Mesendoderm (in vitro differentiated cells): Measurements from ENCODE around the gene ZNF322.
"Not testable (repeated sequence)": the region's sequence is repeated elsewhere in the genome, so short reads cannot be mapped to it uniquely, and the experiment has no call there.

Experiments used
- DNase-seq: peaks from one replicate; pipeline ENCODE4 v3.0.0; 2013
- H2AK5ac ChIP-seq: 2 replicates; pipeline ENCODE4 v1.6.1; 2013; ENCODE audit warnings: low read length, inconsistent platforms
- H2BK120ac ChIP-seq: 2 replicates; pipeline ENCODE4 v1.6.1; 2013; ENCODE audit warnings: low read depth, mild to moderate bottlenecking, low read length, moderate library complexity, mixed read lengths
- H2BK15ac ChIP-seq: replicated peaks from 2 replicates; pipeline ENCODE4 v1.6.1; 2013; ENCODE audit warnings: low read depth, mild to moderate bottlenecking, moderate library complexity
- H2BK5ac ChIP-seq: 2 replicates; pipeline ENCODE4 v1.6.1; 2013; ENCODE audit warnings: low read length, inconsistent platforms
- H3K18ac ChIP-seq: 2 replicates; pipeline ENCODE4 v1.6.1; 2013; ENCODE audit warnings: mild to moderate bottlenecking, low read length, mixed read lengths
- H3K23ac ChIP-seq: one replicate; pipeline ENCODE4 v1.6.1; 2013; ENCODE audit warnings: low read length
- H3K27ac ChIP-seq: 2 replicates; pipeline ENCODE4 v1.5.1; 2013; ENCODE audit warnings: low read depth, mild to moderate bottlenecking, inconsistent platforms, low read length, moderate library complexity
- H3K27me3 ChIP-seq: 2 replicates; pipeline ENCODE4 v1.6.1; 2013; ENCODE audit warnings: low read length, control low read depth, mild to moderate bottlenecking, inconsistent platforms; ENCODE audit not compliant: insufficient read depth, poor library complexity
- H3K36me3 ChIP-seq: 2 replicates; pipeline ENCODE4 v1.6.1; 2013; ENCODE audit warnings: low read length, inconsistent platforms; ENCODE audit not compliant: control insufficient read depth, insufficient read depth
- H3K4ac ChIP-seq: one replicate; pipeline ENCODE4 v1.6.1; 2013; ENCODE audit warnings: low read depth, mild to moderate bottlenecking, low read length, moderate library complexity
- H3K4me1 ChIP-seq: 2 replicates; pipeline ENCODE4 v1.6.1; 2013; ENCODE audit warnings: low read depth, low read length, inconsistent platforms; ENCODE audit not compliant: control insufficient read depth
- H3K4me2 ChIP-seq: 2 replicates; pipeline ENCODE4 v1.6.1; 2013; ENCODE audit warnings: low read length
- H3K4me3 ChIP-seq: 2 replicates; pipeline ENCODE4 v1.5.1; 2013; ENCODE audit warnings: mild to moderate bottlenecking, low read length
- H3K56ac ChIP-seq: one replicate; pipeline ENCODE4 v1.6.1; 2013; ENCODE audit warnings: low read length
- H3K79me1 ChIP-seq: 2 replicates; pipeline ENCODE4 v1.6.1; 2013; ENCODE audit warnings: low read length, inconsistent platforms
- H3K79me2 ChIP-seq: 2 replicates; pipeline ENCODE4 v1.6.1; 2013; ENCODE audit warnings: mild to moderate bottlenecking, low read length; ENCODE audit not compliant: control insufficient read depth, insufficient read depth
- H3K9ac ChIP-seq: 2 replicates; pipeline ENCODE4 v1.6.1; 2013; ENCODE audit warnings: low read length, inconsistent platforms
- H4K5ac ChIP-seq: one replicate; pipeline ENCODE4 v1.6.1; 2013; ENCODE audit warnings: low read length
- H4K8ac ChIP-seq: one replicate; pipeline ENCODE4 v1.6.1; 2013; ENCODE audit warnings: low read depth, mild to moderate bottlenecking, control low read depth, low read length, moderate library complexity
- WGBS: extraction: QIAGEN DNeasy Blood & Tissue Kit; methylation state at CpG from one replicate; pipeline ENCODE4 v1.1.7; 2013; ENCODE audit warnings: low lambda C conversion rate, missing lambda C conversion rate; ENCODE audit not compliant: insufficient coverage; ENCODE audit errors: extremely low coverage; 5-methylcytosine and 5-hydroxymethylcytosine counted together

Gene ZNF322

DNA sequence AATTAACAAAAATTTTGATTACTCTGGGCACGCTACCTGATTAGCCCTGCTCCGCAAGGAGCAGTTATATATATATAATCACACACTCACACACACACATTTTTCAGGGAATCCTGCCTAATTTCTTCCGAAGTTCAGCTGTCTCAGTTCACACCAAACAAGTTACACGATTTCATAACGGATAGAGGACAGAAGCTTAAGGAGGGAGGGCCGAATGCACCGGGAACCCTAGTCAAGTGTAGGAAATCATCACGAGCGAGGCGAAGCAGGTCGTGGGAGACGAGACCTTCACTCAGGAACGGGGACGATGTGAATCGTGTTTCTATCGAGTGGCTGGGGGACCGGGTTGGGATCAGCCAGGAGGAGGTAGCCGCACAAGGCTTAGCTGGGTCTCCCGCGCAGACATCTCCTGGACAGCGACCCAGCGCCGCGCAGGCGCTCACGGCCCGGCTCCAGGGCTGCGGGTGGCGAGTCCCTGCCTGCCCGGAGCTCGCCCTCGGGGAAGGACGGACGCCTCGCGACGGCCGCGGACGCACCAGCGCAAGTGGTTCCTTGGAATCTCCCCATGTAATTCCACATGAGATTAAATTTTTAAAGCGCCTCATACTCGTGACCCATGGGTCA, 29.9 kb upstream of the ZNF322 start:
- not testable (repeated sequence) for H3K23ac ChIP-seq, H3K79me1 ChIP-seq, H2BK5ac ChIP-seq, H3K4ac ChIP-seq, H3K36me3 ChIP-seq, H3K56ac ChIP-seq, H3K18ac ChIP-seq, H3K4me1 ChIP-seq, H4K5ac ChIP-seq, H3K9ac ChIP-seq, DNase-seq, H2AK5ac ChIP-seq, H2BK15ac ChIP-seq, H2BK120ac ChIP-seq, H3K79me2 ChIP-seq, H3K27ac ChIP-seq, H3K27me3 ChIP-seq, H3K4me2 ChIP-seq, H4K8ac ChIP-seq, H3K4me3 ChIP-seq
- no CpG with 5 or more reads among the region's 43 CpGs for WGBS

DNA sequence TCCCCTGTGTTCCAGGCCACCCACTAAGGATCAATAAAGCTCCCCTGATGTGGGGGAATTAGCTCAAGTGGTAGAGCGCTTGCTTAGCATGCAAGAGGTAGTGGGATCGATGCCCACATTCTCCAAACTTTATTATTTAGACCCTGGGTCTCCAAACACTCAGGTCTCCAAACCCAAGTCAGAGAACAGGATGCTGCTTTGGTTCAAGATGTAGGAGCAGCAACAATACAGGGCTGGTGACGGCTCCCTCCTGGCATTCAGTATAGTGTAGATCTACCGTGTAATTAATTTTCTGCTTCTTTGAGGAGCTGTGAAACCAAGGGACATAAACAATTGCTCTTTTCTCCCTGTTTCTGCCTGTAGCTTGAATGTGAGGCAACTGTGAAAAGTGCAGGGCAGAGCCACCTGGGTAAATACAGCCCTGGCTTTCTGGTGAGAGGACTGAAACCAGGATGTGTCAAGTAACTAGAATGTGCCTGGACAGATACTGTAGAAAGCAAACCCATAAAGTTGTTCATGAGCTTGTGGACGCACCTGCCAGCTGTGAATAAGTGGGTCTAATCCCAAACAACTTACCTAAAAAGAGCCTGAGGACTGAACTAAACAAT, 23.0 kb upstream of the ZNF322 start:
- not testable (repeated sequence) for H3K79me1 ChIP-seq
- WGBS, result no CpG with 5 or more reads among the region's 5 CpGs

DNA sequence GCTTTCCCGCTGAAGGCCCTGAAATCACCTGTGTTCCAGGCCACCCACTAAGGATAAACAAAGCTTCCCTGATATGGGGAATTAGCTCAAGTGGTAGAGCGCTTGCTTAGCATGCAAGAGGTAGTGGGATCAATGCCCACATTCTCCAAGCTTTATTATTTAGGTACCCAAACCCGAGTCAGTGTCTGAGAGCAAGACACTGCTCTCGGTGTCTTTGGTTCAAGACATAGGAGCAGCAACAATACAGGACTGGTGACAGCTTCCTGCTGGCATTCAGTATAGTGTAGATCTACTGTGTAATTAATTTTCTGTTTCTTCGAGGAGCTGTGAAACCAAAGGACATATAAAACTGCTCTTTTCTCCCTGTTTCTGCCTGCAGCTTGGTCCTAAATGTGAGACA, 13.7 kb upstream of the ZNF322 start:
- H4K8ac ChIP-seq, H3K4me1 ChIP-seq, H3K9ac ChIP-seq, H2BK120ac ChIP-seq, H3K23ac ChIP-seq, H2AK5ac ChIP-seq, H3K36me3 ChIP-seq, H3K4me2 ChIP-seq, H3K27ac ChIP-seq, H3K4me3 ChIP-seq, H3K27me3 ChIP-seq, H2BK15ac ChIP-seq, H3K56ac ChIP-seq, H3K79me2 ChIP-seq, H3K79me1 ChIP-seq, H4K5ac ChIP-seq, H2BK5ac ChIP-seq, H3K18ac ChIP-seq, H3K4ac ChIP-seq, DNase-seq: not testable (repeated sequence)
- WGBS, result no CpG with 5 or more reads among the region's 5 CpGs

More for the DNA sequence above, 23.0 kb upstream of the ZNF322 start:
- not testable (repeated sequence) for DNase-seq, H3K4ac ChIP-seq, H3K4me1 ChIP-seq, H3K9ac ChIP-seq, H3K56ac ChIP-seq, H3K79me2 ChIP-seq, H2AK5ac ChIP-seq, H4K8ac ChIP-seq, H3K27ac ChIP-seq, H3K4me3 ChIP-seq, H4K5ac ChIP-seq, H2BK5ac ChIP-seq, H3K18ac ChIP-seq, H2BK15ac ChIP-seq, H3K27me3 ChIP-seq, H2BK120ac ChIP-seq, H3K23ac ChIP-seq, H3K4me2 ChIP-seq, H3K36me3 ChIP-seq

DNA sequence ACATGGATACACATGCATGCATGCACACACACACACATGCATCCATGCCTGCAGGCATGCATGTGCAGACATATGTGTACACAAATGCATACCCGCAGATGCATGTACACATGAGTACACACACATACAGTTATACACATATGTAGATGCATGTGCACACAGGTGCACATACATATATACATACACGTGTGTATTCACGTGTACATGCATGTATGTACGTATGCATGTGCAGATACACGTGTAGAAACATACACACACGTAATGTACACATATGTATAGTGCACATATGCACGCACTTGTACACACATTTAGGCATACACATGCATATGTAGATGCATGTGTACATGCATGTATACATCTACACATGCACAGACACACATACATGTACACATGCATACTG, 11.0 kb upstream of the ZNF322 start:
- H2BK5ac ChIP-seq, H3K4me3 ChIP-seq, H3K4me1 ChIP-seq, H3K27ac ChIP-seq, H3K23ac ChIP-seq, H2BK120ac ChIP-seq, H3K56ac ChIP-seq, H4K5ac ChIP-seq, H3K18ac ChIP-seq, DNase-seq, H3K79me1 ChIP-seq, H3K9ac ChIP-seq, H3K36me3 ChIP-seq, H3K27me3 ChIP-seq, H3K4ac ChIP-seq, H3K4me2 ChIP-seq, H4K8ac ChIP-seq, H3K79me2 ChIP-seq, H2AK5ac ChIP-seq, H2BK15ac ChIP-seq: not testable (repeated sequence)
- WGBS, result no CpG with 5 or more reads among the region's 7 CpGs

DNA sequence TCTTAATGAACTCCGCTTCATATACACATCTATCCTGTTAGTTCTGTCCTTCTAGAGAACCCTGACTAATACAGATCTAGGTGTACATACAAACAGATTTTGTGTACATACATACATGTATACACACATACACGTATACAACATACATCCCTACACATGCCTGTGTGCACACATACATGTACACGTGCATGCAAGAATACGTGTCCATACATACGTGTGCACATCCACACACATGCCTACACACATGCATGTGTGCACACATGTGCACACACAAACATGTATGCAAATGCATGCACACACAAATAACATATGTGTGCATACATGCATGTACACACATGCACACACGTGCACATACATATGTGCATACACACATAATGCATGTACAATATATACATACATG, 10.5 kb upstream of the ZNF322 start:
- H3K4me2 ChIP-seq, H3K4me3 ChIP-seq, H3K9ac ChIP-seq, H3K4ac ChIP-seq, H3K79me1 ChIP-seq, H3K56ac ChIP-seq, H3K4me1 ChIP-seq, H4K8ac ChIP-seq, H2BK120ac ChIP-seq, H3K27ac ChIP-seq, DNase-seq, H2BK5ac ChIP-seq, H3K27me3 ChIP-seq, H2AK5ac ChIP-seq, H3K36me3 ChIP-seq, H2BK15ac ChIP-seq, H3K18ac ChIP-seq, H3K79me2 ChIP-seq, H3K23ac ChIP-seq, H4K5ac ChIP-seq: not testable (repeated sequence)
- no CpG with 5 or more reads among the region's 6 CpGs for WGBS

DNA sequence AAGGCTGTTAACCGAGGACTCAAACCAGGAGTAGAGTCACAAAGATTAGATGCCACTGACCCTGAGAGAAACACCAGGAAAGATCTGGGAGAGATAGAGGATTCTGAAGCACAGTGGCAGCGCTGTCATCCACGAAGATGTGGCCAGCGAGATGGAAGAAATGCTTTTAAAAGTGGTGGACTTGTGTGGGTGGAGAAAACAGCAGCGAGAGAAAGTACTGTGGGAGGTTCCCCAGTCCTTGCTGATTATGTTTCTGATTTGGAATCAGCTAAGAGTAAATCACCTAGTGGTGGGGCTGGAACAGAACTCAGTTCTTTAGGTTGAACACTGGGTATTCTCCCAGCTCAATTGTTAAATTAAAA, 435 bp upstream of the ZNF322 start:
- H2BK120ac ChIP-seq, result no peak overlapping the region
- peak overlapping the region; percentile 75 for H3K9ac ChIP-seq
- no peaks in the 10 kb centered on the region for H3K27me3 ChIP-seq
- no peak overlapping the region for H2BK5ac ChIP-seq
- peak overlapping the region; percentile 60 for H3K4me2 ChIP-seq
- H3K36me3 ChIP-seq, result no peaks in the 10 kb centered on the region
- H4K5ac ChIP-seq, result no peak overlapping the region
- peaks cover 3% of the 10 kb centered on the region for H3K79me1 ChIP-seq
- H3K23ac ChIP-seq, result no peak overlapping the region
- H3K79me2 ChIP-seq, result peaks cover 5% of the 10 kb centered on the region
- H3K18ac ChIP-seq, result no peak overlapping the region
- H2AK5ac ChIP-seq, result no peak overlapping the region
- no peak overlapping the region for H3K4ac ChIP-seq
- H3K56ac ChIP-seq, result peak overlapping the region; percentile 85
- no peak overlapping the region for H3K27ac ChIP-seq
- WGBS, result no CpG with 5 or more reads among the region's 5 CpGs
- H3K4me1 ChIP-seq, result no peaks in the 10 kb centered on the region
- peak overlapping the region; percentile 74 for H3K4me3 ChIP-seq
- no peak overlapping the region for H4K8ac ChIP-seq
- no peak for DNase-seq
- H2BK15ac ChIP-seq, result no peak overlapping the region
